LNCaP clone FGC (cell line): ENCODE results near the gene IRF2BP2.

Experiments used
- DNase-seq: peaks from one replicate; pipeline ENCODE4 v3.0.0-alpha.2; 2011; ENCODE audit warnings: low read depth
- H3K4me3 ChIP-seq: 2 replicates; pipeline ENCODE4 v1.5.1; 2011; ENCODE audit warnings: mild to moderate bottlenecking, low read depth, low read length, control low read depth
- CTCF ChIP-seq: IDR thresholded peaks from 2 replicates; pipeline ENCODE4 v1.5.1; 2012; ENCODE audit warnings: mild to moderate bottlenecking; ENCODE audit not compliant: control insufficient read depth, insufficient read depth; ENCODE audit errors: extremely low read depth

The IRF2BP2 gene

GRCh38 chr1:234605399-234605982 is 4.5 kb downstream of the IRF2BP2 start:
- TF ChIP-seq CTCF, result no peak
- DNase-seq, result no peak
- H3K4me3 ChIP-seq, result peak overlapping the region; percentile 60

GRCh38 chr1:234604495-234605398 is 5.2 kb downstream of the IRF2BP2 start:
- no peak for TF ChIP-seq CTCF
- DNase-seq, result no peak
- peak overlapping the region; percentile 60 for H3K4me3 ChIP-seq

GRCh38 chr1:234603221-234604204 is 6.5 kb downstream of the IRF2BP2 start:
- peak overlapping the region; percentile 1; the same call in 1 of the 2 replicates for H3K4me3 ChIP-seq
- TF ChIP-seq CTCF, result no peak
- peak; percentile 83 for DNase-seq

GRCh38 chr1:234602334-234603220 is 7.4 kb downstream of the IRF2BP2 start:
- no peak for TF ChIP-seq CTCF
- DNase-seq, result peak; percentile 85
- no peak overlapping the region for H3K4me3 ChIP-seq

- no peak for DNase-seq
- TF ChIP-seq CTCF, result no peak
- H3K4me3 ChIP-seq, result no peak overlapping the region
Measured at GRCh38 chr1:234601301-234602017, 8.5 kb downstream of the IRF2BP2 start.
